Ovary (tissue), 9 donors: ENCODE measurements around the gene PPP1R1B. TPM values are rescaled to one million over a fixed set of nuclear protein-coding genes. Genes with fewer than 3 reads are reported as not detected.

ENCODE experiments used
- DNase-seq, 5 donors: peaks; one replicate each; pipeline ENCODE4 v3.0.0-alpha.2; 2019 to 2020
- H3K27ac ChIP-seq, 2 donors: fragments of 200-600 bp; one replicate each; pipeline versions ENCODE4 v1.5.1 to v1.8.0; 2019 to 2022
- H3K27me3 ChIP-seq: fragments of 200-600 bp; one replicate; pipeline ENCODE4 v1.8.0; 2022
- H3K36me3 ChIP-seq: fragments of 200-600 bp; sonication (generic); one replicate; pipeline ENCODE4 v1.5.1; 2019
- H3K4me1 ChIP-seq: one replicate; pipeline ENCODE4 v1.8.1; 2013; ENCODE audit warnings: mild to moderate bottlenecking, moderate library complexity; ENCODE audit not compliant: insufficient read depth
- H3K4me3 ChIP-seq: fragments of 200-600 bp; sonication (generic); one replicate; pipeline ENCODE4 v1.5.1; 2017
- H3K9me3 ChIP-seq, 2 donors: fragments of 200-600 bp in 1 of 2; sonication (generic) in 1 of 2; one replicate each; pipeline versions ENCODE4 v1.5.1 to v1.8.1; 2013 to 2019; ENCODE audit warnings: mild to moderate bottlenecking in 1 of 2, moderate library complexity in 1 of 2
- EP300 ChIP-seq: sonication (generic); formaldehyde crosslinking; IDR thresholded peaks from one replicate; pipeline ENCODE4 v1.6.1; 2017; ENCODE audit warnings: antibody characterized with exemption
- POLR2A ChIP-seq: fragments of 450-650 bp; IDR thresholded peaks from one replicate; pipeline ENCODE4 v1.6.1; 2017; ENCODE audit warnings: antibody characterized with exemption, mild to moderate bottlenecking, moderate library complexity
- WGBS, 3 donors: extraction: QIAGEN DNeasy Blood & Tissue Kit in 1 of 3; methylation state at CpG; one replicate each; pipeline versions ENCODE4 v1.1.5 to v1.1.7; 2013 to 2017; 5-methylcytosine and 5-hydroxymethylcytosine counted together
- intact Hi-C, 4 donors: fragments of 100-400 bp; cut with DNase I; formaldehyde crosslinking; loops; one replicate each; pipeline versions ENCODE4 v1.11.0 to v1.15.1; 2022 to 2023
- polyA plus RNA-seq, 2 donors: library from polyadenylated mRNA; stranded (reverse); fragments of 200-250 nt in 1 of 2; fragments of 350-450 nt in 1 of 2; fragmentation: Illumina TruSeq in 1 of 2; extraction: RNeasy Lipid Tissue Mini Kit (QIAGEN cat#74804) in 1 of 2; gene quantifications; one replicate each; pipeline ENCODE4 v1.2.3, GENCODE V29; 2013 to 2014
- total RNA-seq, 7 donors: library from RNA; depleted of rRNA in 2 of 7; stranded (reverse); fragments of >200 nt in 2 of 7; fragmentation: NEBNext Ultra II Directional in 3 of 7; extraction: Animal tissue kit (Norgen Biotek cat#: 25700) in 3 of 7; gene quantifications; one replicate each; pipeline versions ENCODE4 v1.1.0 to v1.2.4, GENCODE V29; 2016 to 2023
- TF ChIP-seq, protein P1 (sequence below), 3 donors: fragments of 450-650 bp in 2 of 3; fragments of 200-600 bp in 1 of 3; IDR thresholded peaks; one replicate each; pipeline versions ENCODE4 v1.5.1 to v1.8.0; 2016 to 2022; ENCODE audit warnings: antibody characterized with exemption in 3 of 3, mild to moderate bottlenecking in 1 of 3
- donor health status: DM: no; HTN: no; CAD: no; lungs with moderate emphysema.
- donor health status: DM: no; HTN: no; CAD: no.
- donor health status: Bipolar disorder and iron deficiency.
- donor health status: DM: yes; HTN: yes; CAD: no.
- donor health status: DM: no; HTN: no; CAD: no.
- donor health status: DM: yes; HTN: yes; CAD: no.

PPP1R1B gene
- total and polyA plus RNA-seq, 9 donors = 0.43 to 23.0 (median 10.1) TPM

DNA sequence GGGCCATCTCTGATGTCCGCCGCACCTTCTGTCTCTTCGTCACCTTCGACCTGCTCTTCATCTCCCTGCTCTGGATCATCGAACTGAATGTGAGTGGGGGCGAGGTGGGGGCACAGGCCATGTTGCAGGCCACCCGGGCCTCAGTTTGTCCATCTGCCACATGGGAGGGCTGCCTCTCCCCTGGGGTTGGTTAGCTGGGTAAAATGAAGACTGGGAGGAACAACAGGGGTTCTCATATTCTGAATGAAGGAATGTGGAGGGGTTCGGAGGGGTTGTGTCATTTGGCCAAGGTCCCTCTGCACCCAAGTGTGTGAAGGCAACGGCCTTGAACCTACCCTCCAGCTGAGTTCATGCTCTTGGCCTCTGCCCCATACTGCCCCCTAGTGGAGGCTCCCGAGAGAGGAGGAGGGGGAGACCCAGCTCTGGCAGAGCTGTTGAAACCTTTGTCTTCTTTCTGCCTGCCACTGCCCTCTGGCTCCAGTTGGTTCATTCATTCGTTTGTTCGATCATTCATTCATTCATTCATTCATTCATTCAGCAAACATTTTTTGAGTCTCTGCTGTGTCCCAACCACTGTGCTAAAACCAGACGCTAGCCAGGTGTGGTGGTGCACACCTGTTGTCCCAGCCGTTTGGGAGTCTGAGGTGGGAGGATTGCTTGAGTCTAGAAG, 27.0 kb downstream of the PPP1R1B start:
- Histone ChIP-seq H3K4me1 (peaks cover 8% of the 10 kb centered on the region), H3K27ac (no peak overlapping the region), H3K27me3 (no peaks in the 10 kb centered on the region), H3K4me3 (no peak overlapping the region), H3K9me3 (no peaks in the 10 kb centered on the region), H3K36me3 (no peaks in the 10 kb centered on the region)
- 63 to 66% (median 64%) methylated on average over 14 of the region's 14 CpGs for WGBS, 3 donors
- TF ChIP-seq, protein P1, sequence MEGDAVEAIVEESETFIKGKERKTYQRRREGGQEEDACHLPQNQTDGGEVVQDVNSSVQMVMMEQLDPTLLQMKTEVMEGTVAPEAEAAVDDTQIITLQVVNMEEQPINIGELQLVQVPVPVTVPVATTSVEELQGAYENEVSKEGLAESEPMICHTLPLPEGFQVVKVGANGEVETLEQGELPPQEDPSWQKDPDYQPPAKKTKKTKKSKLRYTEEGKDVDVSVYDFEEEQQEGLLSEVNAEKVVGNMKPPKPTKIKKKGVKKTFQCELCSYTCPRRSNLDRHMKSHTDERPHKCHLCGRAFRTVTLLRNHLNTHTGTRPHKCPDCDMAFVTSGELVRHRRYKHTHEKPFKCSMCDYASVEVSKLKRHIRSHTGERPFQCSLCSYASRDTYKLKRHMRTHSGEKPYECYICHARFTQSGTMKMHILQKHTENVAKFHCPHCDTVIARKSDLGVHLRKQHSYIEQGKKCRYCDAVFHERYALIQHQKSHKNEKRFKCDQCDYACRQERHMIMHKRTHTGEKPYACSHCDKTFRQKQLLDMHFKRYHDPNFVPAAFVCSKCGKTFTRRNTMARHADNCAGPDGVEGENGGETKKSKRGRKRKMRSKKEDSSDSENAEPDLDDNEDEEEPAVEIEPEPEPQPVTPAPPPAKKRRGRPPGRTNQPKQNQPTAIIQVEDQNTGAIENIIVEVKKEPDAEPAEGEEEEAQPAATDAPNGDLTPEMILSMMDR (IDR thresholded peaks at IDR 0.05) = peak in 2 of 3 donors; percentile 12
- TF ChIP-seq EP300 = no peak
- intact Hi-C loops = no loop called here
- peak in 3 of 5 donors; percentile 50 to 61 (median 57) for DNase-seq

DNA sequence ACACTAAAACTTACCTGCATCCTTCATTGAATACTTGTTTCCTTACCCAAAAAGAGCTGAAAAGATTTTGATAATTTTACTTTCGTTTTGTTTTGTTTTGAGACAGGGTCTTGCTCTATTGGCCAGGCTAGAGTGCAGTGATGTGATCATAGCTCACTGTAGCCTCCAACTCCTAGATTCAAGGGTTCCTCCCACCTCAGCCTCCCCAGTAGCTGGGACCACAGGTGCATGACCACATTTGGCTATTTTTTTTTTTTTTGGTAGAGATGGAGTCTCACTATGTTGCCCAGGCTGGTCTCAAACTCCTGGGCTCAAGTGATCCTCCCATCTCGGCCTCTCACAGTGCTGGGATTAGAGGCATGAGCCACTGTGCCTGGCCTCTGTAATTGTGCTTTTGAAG, 28.4 kb downstream of the PPP1R1B start:
- Histone ChIP-seq H3K36me3 (no peaks in the 10 kb centered on the region), H3K9me3 (no peaks in the 10 kb centered on the region), H3K27ac (no peak overlapping the region), H3K27me3 (no peaks in the 10 kb centered on the region), H3K4me1 (peaks cover 11% of the 10 kb centered on the region), H3K4me3 (no peak overlapping the region)
- intact Hi-C loops = no loop called here
- TF ChIP-seq, protein P1 (IDR thresholded peaks at IDR 0.05) = no peak
- TF ChIP-seq EP300 (no peak), POLR2A (no peak)
- 86 to 92% (median 91%) methylated on average over 2 of the region's 2 CpGs for WGBS, 3 donors
- DNase-seq = no peak

DNA sequence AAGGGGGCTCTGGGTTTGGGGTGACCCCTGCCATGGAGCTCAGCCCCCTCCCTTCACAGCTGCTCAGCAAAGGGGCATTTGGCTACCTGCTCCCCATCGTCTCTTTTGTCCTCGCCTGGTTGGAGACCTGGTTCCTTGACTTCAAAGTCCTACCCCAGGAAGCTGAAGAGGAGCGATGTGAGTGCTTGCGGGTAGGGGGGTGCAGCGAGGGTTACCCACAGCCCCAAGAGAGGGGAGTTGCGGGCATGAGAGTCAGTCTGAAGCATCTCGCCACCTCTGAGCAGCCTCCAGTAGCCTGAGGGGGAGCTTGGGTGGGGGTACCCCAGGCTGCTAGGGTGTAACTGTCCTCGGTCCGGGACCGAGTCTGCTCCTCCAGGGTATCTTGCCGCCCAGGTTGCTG, 31.6 kb downstream of the PPP1R1B start:
- Histone ChIP-seq H3K36me3 (no peaks in the 10 kb centered on the region), H3K27me3 (no peaks in the 10 kb centered on the region), H3K4me3 (no peak overlapping the region), H3K4me1 (peaks cover 3% of the 10 kb centered on the region), H3K9me3 (no peaks in the 10 kb centered on the region), H3K27ac (no peak overlapping the region)
- no peak for TF ChIP-seq EP300
- TF ChIP-seq POLR2A = no peak
- TF ChIP-seq, protein P1 (IDR thresholded peaks at IDR 0.05) = no peak
- 95 to 96% (median 96%) methylated on average over 11 of the region's 11 CpGs for WGBS, 3 donors
- intact Hi-C loops = no loop called here
- DNase-seq = no peak

DNA sequence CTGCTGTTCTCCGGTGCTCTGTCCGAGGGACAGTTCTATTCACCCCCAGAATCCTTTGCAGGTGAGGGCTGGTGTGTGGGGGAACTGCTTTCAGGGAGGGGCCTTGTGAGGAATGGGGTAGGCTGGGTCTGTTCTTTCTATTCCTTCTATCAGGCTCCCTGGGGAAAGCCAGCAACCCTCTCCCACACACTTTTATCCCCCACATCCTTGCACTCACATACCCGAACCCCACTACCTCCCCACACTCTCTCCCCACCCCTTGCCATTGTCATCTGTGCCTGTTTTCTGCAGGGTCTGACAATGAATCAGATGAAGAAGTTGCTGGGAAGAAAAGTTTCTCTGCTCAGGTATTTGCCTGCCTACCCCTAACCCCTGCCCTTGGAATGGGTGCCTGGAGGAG, 32.0 kb downstream of the PPP1R1B start:
- DNase-seq = no peak
- no peaks in the 10 kb centered on the region for H3K9me3 ChIP-seq
- H3K36me3 ChIP-seq = no peaks in the 10 kb centered on the region
- TF ChIP-seq, protein P1 (IDR thresholded peaks at IDR 0.05) = no peak
- TF ChIP-seq EP300 (no peak), POLR2A (no peak)
- H3K4me3 ChIP-seq = no peak overlapping the region
- peaks cover 3% of the 10 kb centered on the region for H3K4me1 ChIP-seq
- no peaks in the 10 kb centered on the region for H3K27me3 ChIP-seq
- intact Hi-C loops = no loop called here
- 78 to 87% (median 87%) methylated on average over 3 of the region's 3 CpGs for WGBS, 3 donors
- peak overlapping the region in 1 of 2 donors; percentile 48 for H3K27ac ChIP-seq
